ENCODE measurements around the gene ZNF423.

DNA sequence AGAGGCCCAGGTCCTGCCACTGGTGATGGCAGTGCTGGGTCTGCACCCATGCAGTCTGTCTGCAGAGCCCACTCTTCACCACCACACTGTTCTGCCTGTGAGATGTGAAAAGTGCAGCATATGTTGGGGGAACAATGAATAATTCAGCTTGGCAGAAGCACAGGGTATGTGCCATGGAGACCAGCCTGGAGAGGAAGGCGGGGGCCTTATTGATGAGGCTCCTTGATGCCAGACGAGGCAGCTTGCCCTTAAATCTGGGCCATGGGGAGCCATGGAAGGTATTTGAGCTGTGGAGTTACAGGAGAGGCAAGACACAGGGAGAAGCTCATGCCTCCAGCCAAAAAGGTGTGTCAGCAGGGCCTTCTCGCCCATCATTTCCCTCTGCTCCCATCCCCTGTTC is 357.6 kb downstream of the ZNF423 start:
- TF ChIP-seq CTCF (IDR thresholded peaks at IDR 0.05): no peak
- no peak for TF ChIP-seq POLR2A (IDR thresholded peaks at IDR 0.05)
